ENCODE results near the gene ANKFN1.
"Not testable (repeated sequence)": the region's sequence is repeated elsewhere in the genome, so short reads cannot be mapped to it uniquely, and the experiment has no call there.

Gene ANKFN1

DNA sequence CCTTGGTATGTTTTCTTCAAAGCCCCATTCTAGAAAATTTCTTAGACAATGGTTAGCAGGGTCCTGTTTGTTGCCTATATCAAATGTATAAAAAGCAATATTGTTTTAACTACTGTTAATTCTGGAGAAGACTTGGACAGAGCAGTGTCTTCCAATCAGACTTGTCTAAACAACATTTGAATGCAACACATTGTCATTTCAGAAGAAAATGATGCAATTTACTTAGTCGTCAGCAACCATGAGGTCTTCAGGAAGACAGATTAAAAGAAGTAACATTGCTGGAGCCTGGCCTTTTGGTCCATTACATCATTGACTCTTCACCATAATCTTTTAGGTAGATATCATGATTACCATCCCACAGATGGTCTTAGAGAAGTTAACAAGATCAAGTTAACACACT lies 94.5 kb downstream of the ANKFN1 start:
- no peak for DNase-seq
- intact Hi-C loops (cut with DNase I) = no loop called here

DNA sequence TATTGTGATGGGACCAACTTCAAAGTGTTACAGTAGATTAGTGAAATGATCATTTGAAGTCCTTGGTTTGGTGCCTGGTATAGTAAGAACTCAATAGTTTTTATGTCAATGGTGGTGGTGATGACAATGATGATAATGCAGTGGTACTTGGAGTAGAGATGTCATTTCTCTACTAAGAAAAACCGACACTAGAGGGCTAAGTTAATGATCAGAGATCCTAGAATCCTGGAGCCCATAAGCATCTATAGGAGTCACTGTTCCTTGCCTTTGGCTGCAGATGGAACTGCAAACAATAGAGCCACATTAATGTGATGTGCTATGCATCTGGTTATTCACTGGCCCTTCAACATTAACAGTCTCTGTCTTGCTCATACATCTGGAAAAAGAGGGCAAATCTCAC lies 103.8 kb downstream of the ANKFN1 start:
- no peak for DNase-seq
- intact Hi-C loops (cut with DNase I) = no loop called here

DNA sequence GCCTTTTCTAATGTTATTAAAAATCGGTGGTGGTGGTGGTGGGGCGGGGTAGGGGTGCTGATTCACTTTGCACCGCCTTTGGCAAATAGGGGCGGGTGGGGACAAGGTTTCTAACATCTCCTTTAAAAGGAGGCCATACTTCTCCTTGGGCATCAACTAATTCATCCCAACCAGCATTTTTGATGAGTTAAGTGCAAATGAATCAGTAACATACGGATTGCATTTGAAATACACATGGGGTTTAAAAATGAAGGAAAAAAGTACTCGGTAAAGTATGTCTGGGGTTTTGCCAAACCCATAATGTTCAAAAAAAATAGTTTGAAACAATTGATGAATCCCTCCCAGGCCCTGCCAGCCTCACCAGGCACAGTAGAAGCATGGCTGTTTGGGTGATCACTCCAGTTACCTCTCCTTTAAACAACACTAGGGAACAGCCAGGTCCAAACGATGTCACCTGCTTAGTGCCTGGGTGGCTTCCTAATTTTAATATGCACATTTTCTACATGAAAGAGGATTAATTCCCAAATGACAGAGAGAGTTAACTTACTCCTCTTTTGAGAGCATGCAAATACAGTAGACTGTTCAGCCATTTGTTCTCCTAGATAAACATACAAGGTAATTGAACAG lies 107.2 kb downstream of the ANKFN1 start:
- DNase-seq = no peak

DNA sequence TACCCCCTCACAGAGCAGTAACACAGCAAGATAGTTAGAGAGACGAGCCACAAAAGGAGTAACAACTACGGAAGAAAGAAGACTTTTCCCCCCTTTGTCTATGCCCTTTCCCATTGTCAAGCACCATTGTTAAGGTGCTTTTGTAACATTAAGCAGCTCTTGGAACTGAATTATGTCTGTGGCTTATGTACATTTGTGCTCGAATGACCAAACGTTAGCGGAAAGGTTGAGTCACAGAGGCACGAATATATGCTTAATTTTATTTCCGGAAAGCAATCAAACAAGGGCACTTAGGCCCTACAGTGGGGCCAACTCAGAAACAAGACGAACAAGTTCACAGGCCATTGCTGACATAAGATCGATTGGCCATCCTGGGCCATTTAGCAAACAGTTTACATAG lies 109.5 kb downstream of the ANKFN1 start:
- no peak for DNase-seq
- intact Hi-C loops (cut with DNase I) = no loop called here

More for the DNA sequence above, 107.2 kb downstream of the ANKFN1 start:
- intact Hi-C loops (cut with DNase I) = no loop called here

DNA sequence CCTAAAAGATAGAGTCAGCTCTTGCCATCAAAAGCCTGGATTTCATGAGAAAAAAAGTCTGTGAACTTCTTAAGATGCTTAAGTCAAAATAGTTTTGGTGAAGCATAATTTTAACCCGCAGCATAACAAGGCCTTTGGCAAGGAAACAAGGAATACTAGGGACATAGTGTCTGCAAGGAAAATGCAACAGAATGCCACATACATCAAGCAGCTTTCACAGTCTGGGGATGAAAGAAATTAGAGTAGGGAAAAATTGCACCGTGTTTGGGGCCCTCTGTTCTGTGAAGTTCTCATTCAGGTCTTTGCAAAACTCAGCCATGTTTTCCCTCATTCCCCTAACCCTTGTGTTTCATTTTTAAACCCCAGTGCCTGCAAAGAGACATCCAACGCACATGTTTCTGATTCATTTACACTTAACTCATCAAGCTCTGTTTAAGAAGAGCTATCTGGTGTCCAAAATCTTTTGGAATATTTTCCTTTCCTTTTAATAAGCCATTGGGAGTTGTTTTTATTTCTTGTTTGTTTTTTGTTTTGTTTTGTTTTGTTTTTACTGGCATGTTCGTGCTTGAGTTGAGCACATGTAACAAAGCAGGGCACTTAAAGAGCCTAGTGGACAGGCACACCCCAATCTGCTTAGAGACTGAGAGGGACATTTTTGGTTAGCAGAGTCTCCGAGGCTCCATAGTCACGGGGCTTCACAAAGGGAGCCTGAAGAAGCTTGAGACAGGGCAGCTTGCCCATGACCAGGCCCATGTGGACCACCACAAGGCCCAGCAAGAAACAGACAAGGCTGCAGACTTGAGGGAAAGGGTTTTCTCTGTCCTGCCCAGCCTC lies 116.5 kb downstream of the ANKFN1 start:
- intact Hi-C loops (cut with DNase I) = no loop called here
- DNase-seq = no peak

DNA sequence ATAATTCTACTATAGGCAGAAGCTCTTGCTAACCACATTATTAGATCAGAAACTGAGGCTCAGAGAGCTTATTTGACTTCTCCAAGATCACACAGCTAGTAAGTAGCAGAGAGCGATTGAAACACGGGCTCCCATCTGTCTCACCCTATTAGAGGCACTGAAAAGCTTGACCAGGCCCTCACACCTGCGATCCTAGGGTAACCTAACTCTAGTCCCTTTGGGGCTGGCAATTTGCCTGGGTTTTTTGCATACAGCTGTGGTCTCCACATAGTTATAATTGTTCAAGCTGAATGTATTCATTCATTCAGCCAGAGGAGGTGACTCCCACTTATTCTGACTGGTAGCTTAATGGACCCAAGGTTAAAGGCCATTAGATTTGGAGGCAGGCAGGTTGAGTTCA lies 121.2 kb downstream of the ANKFN1 start:
- intact Hi-C loops (cut with DNase I) = no loop called here

DNA sequence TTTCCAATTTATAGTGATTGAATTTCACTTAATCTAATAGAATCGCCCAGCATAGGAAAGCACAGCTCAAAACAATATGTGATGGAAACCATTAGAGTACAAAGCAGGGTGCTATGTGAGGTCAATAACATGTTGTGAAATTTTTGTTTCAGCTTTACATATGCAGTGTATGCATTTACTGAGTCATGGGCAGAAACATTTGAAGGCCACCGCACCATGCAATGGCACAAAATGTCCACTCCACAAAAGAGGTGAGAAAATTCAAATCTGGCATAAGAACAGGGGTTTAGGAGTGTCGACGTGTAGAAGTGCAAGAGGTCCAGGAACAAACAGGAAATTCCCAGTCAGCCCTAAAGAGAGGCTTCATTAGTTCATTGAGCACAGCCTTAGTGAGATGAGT lies 131.2 kb downstream of the ANKFN1 start:
- intact Hi-C loops (cut with DNase I) = no loop called here

More for the DNA sequence above, 121.2 kb downstream of the ANKFN1 start:
- no peak for DNase-seq

DNA sequence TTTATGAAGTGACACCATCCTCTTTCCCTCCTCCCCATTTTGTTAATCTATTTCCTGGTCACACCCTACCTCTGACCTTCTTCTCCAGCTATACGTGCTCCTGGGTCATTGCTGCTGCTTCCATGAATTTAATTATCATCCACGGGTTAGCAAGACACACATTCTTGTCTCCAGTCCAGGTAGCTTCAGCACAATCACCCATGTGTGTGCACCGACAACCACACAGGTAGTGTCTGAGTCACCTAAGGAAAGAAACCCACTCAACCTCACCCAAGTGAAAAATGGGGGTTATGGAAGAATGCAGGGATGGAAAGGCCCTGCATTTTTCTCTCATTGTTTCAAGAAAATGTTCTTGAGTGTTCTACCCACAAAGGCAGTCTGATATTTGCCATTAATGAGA lies 135.5 kb downstream of the ANKFN1 start:
- DNase-seq; intact Hi-C loops (cut with DNase I): not testable (repeated sequence)

More for the DNA sequence above, 131.2 kb downstream of the ANKFN1 start:
- DNase-seq = no peak

DNA sequence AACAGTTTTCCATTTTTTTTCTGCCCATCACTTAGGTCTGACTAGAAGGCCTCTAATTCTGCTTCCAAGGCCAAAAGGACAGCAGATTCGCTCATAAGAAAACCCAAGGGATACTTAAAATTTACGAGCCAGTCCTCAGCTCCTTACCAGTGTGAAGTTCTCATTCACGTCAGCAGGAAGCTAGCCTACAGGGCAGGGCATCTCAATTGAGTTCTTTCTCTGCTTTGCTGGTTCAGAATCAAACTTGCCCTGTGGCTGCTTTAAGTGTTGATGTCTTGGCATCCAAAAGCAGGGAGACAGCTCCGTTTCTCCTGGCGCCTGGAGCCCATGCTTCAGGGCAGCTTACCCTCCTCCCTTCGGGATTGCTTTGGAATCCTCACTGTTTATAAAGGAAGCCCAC lies 136.0 kb downstream of the ANKFN1 start:
- no peak for DNase-seq
- intact Hi-C loops (cut with DNase I) = no loop called here

DNA sequence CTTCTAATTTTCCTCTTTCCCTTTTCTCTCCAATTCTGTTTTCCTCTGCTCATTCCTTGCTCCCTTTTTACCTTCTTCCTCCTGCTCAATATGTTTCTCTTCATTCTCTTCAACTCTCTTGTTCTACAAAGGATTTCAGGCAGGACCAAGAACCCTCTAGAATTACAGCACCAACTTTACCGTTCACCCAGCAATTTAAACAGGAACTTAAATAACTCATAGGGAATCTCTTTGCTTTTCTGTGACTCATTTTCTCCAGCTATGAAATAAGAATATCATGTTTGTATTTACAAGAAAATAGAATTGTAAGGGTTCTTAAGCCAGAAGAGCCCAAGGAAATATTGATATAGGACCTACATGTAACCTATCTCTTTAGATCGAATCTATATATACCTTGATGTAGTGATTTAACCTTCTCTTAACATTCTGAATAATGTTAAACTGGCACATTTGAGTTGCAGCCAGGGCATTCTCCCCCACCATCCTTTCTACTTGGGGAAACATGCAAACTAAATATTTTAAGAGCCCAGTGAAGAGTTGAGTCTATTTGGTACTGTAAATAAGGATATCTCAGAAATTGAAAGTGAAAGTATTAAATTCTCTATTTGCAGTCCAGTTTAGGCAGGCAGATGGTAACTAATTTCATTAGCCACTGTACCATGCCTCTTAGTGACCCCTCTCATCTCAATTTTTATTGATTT lies 137.0 kb downstream of the ANKFN1 start:
- no peak for DNase-seq

DNA sequence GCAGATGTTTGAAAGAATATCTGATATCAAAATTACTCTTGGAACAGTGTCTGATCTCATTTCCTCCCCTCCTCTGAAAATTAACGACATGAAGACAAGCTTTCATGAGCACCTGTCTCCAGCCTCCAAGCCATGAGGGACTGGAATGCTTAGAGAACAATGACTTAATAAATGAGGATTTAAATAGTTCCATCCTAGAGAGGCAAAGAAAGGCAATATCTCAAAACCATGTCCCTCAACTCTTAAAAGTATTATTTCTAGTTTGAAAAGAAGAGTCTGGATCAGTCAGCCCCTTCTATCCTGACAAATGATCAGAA lies 137.5 kb downstream of the ANKFN1 start:
- no peak for DNase-seq
- intact Hi-C loops (cut with DNase I) = no loop called here

More for the DNA sequence above, 137.0 kb downstream of the ANKFN1 start:
- intact Hi-C loops (cut with DNase I) = no loop called here

DNA sequence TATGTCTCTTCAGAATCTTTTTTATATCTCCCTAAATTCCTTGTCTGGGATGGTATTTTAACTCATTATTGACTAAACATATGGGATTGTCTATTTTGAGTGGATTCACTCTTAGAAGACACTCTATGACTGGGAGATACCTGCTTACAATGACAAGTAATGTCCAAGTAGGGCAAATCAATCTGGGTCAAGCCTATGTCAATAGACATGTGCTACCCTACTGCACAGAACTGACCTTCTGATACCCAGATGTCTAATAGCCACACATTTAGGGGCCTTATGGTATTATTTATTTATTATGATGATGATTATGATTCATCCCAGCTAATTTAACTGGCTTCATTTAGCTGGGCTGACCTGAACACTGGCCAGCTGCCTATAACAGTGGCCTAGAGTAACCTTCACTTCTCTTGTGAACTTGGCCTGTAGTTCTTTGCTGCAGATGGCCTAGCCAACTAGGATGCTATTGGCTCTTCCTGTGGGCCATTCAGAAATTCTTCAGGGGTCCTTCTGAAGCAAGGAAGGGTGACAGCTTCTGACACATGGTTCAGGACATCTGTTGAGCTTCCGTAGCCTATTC lies 138.0 kb downstream of the ANKFN1 start:
- intact Hi-C loops (cut with DNase I) = no loop called here
- DNase-seq = peak in 1 of 42 donors; percentile 39

DNA sequence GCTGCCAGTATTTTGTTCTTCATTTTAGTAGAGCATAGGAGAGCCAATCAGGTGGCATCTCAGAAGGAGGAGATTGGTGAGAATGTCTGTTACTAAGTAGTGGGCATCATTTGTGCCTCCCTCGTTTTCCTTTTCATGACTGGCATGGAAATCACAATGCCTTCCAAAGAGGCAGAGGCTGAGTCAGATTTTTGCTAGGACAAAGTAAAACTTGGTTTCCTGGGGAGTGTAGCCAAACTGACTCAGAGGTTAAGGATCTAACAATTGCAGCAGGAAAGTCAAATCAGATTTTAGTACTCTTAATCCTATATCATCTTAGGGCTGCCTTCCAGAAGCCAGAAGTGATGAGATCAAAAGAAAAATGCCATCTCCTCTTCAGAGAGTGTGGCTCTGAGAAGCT lies 138.7 kb downstream of the ANKFN1 start:
- intact Hi-C loops (cut with DNase I) = no loop called here

DNA sequence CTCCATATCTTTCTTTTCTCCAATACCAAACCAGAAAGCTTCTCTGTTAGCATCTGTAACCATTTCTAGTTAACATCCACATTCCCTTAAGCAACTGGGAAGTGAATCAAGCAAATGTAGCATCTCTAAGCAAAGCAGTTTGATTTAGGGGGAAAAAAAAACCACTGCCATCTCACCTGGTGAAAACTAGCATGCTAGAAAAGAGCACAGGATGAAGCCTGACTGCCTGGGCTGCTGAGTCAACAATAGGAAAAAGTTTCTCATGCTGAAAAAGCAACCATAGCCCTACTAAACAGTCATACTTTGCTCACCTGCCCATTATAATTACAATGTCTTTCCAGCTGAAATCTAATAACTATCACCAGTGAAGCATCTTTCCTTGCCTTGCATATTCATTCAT lies 139.3 kb downstream of the ANKFN1 start:
- DNase-seq = no peak
- intact Hi-C loops (cut with DNase I) = no loop called here

More for the DNA sequence above, 138.7 kb downstream of the ANKFN1 start:
- peak in 1 of 42 donors; percentile 48 for DNase-seq

DNA sequence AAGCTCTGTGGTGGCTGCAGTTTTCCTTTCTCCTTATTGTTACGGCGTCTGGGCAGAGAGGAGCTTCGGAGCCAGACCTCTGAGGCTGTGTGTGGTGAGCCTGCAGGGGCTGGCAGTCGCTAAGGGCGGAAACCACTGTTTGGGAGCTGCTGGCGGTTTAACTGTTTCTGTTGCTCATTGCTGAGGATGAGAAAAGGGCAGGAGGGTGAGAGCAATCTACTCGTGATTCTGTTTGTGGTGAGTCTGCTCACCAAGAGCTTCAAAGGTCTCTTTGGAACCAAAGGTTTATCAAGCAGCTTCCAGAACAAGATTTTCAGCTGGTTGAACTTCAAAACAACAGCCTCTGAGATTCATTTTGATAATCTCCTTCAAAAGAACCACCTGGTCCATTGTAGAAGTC lies 143.9 kb downstream of the ANKFN1 start:
- DNase-seq = peak in 1 of 42 donors; percentile 7
- intact Hi-C loops (cut with DNase I) = no loop called here

DNA sequence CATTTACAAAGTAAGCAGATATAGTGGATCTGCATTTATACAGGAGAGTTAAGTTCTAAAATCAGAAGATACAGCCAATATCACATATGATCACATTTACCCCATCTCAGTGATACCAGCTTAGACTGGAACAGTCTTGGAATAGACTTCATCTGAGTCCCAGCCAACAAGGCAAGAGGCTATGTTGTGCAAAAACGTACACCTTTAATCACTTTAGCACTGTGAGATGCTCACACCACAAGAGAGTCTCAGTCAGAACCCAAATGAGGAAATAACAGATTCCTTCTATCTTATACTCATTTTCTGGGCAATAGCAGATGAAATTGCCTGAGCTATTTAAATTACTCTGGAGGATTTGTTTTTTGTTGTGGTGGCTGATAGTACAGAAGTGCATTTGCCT lies 145.6 kb downstream of the ANKFN1 start:
- no peak for DNase-seq
- intact Hi-C loops (cut with DNase I) = no loop called here

DNA sequence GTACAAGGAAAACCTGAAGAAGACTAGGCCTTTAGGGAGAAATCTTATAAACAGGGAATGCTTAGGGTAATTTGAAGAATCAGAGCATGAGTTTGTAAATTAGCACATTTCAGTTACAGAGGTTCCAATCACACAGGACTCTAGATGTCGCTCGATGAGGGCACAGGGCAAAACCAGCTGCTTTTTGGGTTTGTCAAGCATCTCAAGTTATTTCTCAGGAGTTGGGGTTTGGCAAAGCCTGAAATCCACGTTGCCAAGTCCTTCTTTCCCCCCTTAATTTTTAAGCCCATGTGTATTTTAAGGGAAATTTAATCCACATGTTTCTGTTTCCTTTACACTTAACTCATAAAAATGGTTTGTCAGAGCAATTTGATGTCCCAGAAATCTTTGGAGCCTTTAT lies 146.9 kb downstream of the ANKFN1 start:
- intact Hi-C loops (cut with DNase I) = no loop called here
- DNase-seq = no peak

DNA sequence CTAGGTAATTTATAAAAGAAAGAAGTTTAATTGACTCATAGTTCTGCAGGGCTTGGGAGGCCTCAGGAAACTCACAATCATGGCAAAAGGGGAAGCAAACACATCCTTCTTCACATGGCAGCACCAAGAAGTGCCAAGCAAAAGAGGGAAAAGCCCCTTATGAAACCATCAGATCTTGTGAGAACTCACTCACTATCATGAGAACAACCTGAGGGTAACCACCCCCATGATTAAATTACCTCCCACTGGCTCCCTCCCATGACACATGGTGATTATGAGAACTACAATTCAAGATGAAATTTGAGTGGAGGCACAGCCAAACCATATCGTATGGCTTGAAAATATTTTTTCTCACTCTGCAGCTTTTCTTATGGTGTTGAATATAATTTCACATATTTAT lies 151.7 kb downstream of the ANKFN1 start:
- intact Hi-C loops (cut with DNase I) = no loop called here
- no peak for DNase-seq

DNA sequence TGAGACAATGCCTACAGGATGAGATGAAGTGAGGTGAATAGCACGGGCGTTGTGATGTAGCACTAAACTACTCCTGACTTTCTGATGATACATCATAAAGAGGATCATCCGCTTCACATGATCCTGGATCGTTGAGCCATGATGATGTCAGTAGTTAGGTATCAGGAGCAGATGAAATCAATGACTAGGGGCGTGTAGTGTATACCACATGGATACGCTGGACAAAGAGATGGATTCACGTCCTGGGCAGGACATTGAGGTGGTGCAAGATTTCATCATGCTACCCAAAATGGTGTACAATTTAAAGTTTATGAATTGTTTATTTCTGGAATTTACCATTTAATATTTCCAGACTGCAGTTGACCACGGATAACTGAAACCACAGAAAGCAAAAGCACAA lies 156.6 kb downstream of the ANKFN1 start:
- intact Hi-C loops (cut with DNase I) = loop anchor here (10.0 kb wide), 1 partner anchor 185 kb away; no protein-coding TSS in a partner anchor
- no peak for DNase-seq

DNA sequence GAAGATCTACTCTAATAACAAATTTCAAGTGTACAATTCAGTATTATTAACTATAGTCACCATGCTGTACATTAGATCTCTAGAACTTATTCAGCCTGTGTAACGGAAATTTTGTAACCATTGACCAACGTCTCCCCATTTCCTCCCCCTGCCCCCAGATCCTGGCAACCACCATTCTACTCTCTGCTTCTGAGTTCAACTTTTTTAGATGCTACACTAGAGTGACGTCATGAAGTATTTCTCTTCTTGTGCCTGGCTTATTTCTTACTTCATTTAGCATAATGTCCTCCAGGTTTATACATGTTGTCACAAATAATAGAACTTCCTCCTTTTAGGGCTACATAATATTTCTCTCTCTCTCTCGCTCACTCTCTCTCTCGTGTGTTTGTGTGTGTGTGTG lies 157.5 kb downstream of the ANKFN1 start:
- no peak for DNase-seq
- intact Hi-C loops (cut with DNase I) = loop anchor here (10.0 kb wide), 1 partner anchor 186 kb away; no protein-coding TSS in a partner anchor
